NCI-H748 (cell line): ENCODE data around the gene LRRN3.
A peak's percentile ranks its signal among the peaks of the same experiment; 100 is the strongest.

Experiments used
- DNase-seq: peaks from one replicate; lab custom pipeline; 2025; ENCODE audit not compliant: unreplicated experiment; lab: John Stamatoyannopoulos, UW

LRRN3 gene

GRCh38 chr7:111160297-111160696, 69.4 kb downstream of the LRRN3 start:
- no peak for DNase-seq

GRCh38 chr7:111162692-111163091, 71.8 kb downstream of the LRRN3 start:
- no peak for DNase-seq

DNA sequence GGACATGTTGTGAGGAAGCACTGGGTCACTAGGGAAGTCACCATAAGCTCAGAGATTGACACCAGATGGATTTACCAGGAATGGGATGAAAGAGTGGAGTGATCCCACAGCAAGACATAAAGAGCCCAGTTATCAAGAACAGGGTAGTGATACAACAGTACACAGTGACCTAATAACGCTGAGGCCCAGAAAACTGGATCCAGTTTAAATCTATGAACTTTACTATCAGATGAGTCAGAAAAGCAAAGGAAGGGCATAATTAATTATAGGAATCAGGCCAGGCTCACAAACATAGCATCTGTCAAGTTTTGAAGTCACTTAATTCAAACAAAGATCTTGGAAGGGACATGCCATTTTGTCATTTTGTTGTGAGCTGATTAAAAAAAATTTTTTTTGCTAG, 73.5 kb downstream of the LRRN3 start:
- no peak for DNase-seq

DNA sequence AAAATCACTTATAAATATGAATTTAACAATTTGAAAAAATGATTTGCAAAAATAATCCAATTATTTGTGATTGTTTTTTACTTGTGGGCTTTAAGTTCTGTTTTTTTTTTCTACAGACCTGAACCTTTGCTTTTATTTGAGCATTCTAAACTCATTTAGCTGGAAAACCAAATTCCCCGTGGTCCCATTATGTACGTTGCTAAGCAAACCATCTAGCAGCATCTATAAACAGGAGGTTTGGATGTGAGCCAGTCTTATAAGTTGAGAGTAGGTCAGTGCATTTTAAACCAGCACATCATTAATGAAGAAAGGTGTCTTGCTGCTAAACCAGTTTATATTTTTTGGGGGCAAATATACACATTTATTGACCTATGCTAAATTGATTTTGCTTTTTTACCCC, 77.3 kb downstream of the LRRN3 start:
- peak; percentile 95 for DNase-seq

DNA sequence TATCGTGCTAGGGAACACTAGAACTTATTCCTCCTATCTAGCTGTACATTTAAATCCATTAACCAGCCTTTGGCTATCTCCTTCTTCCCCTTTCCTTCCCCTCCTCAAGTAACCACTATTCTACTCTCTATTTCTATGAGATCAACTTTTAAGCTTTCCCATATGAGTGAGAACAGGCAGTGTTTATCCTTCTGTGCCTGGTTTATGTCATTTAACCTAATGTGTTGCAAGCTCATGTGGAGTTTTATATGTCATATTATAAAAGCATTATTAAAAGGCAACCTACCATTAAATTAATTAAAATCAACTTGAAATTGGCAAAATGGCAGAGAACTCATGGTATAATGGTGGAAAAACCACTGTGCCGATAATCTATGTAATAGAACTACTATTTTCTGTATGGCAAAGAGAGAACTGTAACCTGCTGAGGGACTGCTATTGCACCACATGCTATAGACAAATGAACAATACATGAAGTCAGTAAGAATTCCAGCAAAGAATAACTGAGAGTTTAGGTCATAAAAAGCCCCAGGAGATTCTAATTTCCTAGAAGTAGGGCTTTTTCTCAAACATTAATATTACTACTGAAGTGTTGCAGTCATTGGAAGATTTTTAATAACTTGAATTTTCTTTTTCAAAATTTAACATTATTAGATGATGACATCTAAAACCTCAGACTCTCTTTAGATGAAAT, 81.8 kb downstream of the LRRN3 start:
- DNase-seq, result no peak

GRCh38 chr7:111173528-111173927, 82.6 kb downstream of the LRRN3 start:
- DNase-seq, result no peak

- no peak for DNase-seq
These were observed 83.1 kb downstream of the LRRN3 start for GRCh38 chr7:111173990-111174389.

- no peak for DNase-seq
These were observed 83.6 kb downstream of the LRRN3 start for GRCh38 chr7:111174510-111174909.
